Breast epithelium (tissue), 3 donors: Measurements from ENCODE around the gene UNC13B.
"Not testable (repeated sequence)": the region's sequence is repeated elsewhere in the genome, so short reads cannot be mapped to it uniquely, and the experiment has no call there.

Experiments used
- POLR2A ChIP-seq: fragments of 450-650 bp; IDR thresholded peaks from one replicate; pipeline ENCODE4 v1.6.1; 2016; ENCODE audit warnings: antibody characterized with exemption, mild to moderate bottlenecking, moderate library complexity
- POLR2AphosphoS5 ChIP-seq, 3 donors: sonication (generic); formaldehyde crosslinking; IDR thresholded peaks; one replicate each; pipeline ENCODE4 v1.6.1; 2017; ENCODE audit warnings: antibody characterized with exemption in 3 of 3
- TF ChIP-seq, protein P1 (sequence below), 3 donors: fragments of 450-650 bp; IDR thresholded peaks; one replicate each; pipeline ENCODE4 v1.5.1; 2016 to 2017; ENCODE audit warnings: antibody characterized with exemption in 3 of 3, mild to moderate bottlenecking in 3 of 3, moderate library complexity in 3 of 3

GRCh38 chr9:35157836-35158235 lies 4.0 kb upstream of the UNC13B start:
- TF ChIP-seq POLR2A; POLR2AphosphoS5 (IDR thresholded peaks at IDR 0.05): not testable (repeated sequence)
- TF ChIP-seq, protein P1, sequence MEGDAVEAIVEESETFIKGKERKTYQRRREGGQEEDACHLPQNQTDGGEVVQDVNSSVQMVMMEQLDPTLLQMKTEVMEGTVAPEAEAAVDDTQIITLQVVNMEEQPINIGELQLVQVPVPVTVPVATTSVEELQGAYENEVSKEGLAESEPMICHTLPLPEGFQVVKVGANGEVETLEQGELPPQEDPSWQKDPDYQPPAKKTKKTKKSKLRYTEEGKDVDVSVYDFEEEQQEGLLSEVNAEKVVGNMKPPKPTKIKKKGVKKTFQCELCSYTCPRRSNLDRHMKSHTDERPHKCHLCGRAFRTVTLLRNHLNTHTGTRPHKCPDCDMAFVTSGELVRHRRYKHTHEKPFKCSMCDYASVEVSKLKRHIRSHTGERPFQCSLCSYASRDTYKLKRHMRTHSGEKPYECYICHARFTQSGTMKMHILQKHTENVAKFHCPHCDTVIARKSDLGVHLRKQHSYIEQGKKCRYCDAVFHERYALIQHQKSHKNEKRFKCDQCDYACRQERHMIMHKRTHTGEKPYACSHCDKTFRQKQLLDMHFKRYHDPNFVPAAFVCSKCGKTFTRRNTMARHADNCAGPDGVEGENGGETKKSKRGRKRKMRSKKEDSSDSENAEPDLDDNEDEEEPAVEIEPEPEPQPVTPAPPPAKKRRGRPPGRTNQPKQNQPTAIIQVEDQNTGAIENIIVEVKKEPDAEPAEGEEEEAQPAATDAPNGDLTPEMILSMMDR (IDR thresholded peaks at IDR 0.05) = not testable (repeated sequence)
